B cell (primary cell): Measurements from ENCODE around the gene ATP11B. TPM values are rescaled to one million over a fixed set of nuclear protein-coding genes. Genes with fewer than 3 reads are reported as not detected.

Source experiments
- ATAC-seq: fragments of 200-7000 bp; cut with Tn5 transposase; one replicate; pipeline ENCODE4 v1.10.0; 2021; ENCODE audit warnings: low read depth, mild to moderate bottlenecking, moderate number of reproducible peaks, moderate library complexity
- CTCF ChIA-PET: fragments of 350-600 bp; sonication (Branson Sonifier 250); formaldehyde crosslinking; loops from one replicate; lab custom pipeline; 2021; ENCODE audit warnings: antibody characterized with exemption, inconsistent platforms; lab: Charles Lee
- POLR2A ChIA-PET: fragments of 350-600 bp; sonication (Branson Sonifier 250); formaldehyde crosslinking; loops from one replicate; lab custom pipeline; 2021; ENCODE audit warnings: antibody characterized with exemption; lab: Charles Lee
- DNase-seq: peaks from one replicate; pipeline ENCODE4 v3.0.0; 2013
- H2AFZ ChIP-seq: 2 replicates; pipeline ENCODE4 v1.6.1; 2012; ENCODE audit warnings: mild to moderate bottlenecking, low read depth, low read length; ENCODE audit not compliant: insufficient read depth, poor library complexity, severe bottlenecking
- H3K27ac ChIP-seq, 2 donors: 1 replicate in 1 of 2; 2 replicates in 1 of 2; pipeline ENCODE4 v1.5.1; 2012 to 2013; ENCODE audit warnings: low read length in 2 of 2, mild to moderate bottlenecking in 2 of 2, moderate library complexity in 1 of 2
- H3K27me3 ChIP-seq, 4 experiments: fragments of 200-600 bp in 1 of 4; sonication (generic) in 1 of 4; replicated peaks in 1 of 4; 1 replicate in 2 of 4; 2 replicates in 2 of 4; pipeline versions ENCODE4 v1.6.1 to v1.7.0; 2013 to 2016; ENCODE audit warnings: low read length in 3 of 4, mild to moderate bottlenecking in 2 of 4, mixed read lengths in 1 of 4, moderate library complexity in 1 of 4; ENCODE audit not compliant: insufficient read depth in 4 of 4, control insufficient read depth in 3 of 4; ENCODE audit errors: control extremely low read depth in 1 of 4
- H3K36me3 ChIP-seq, 2 experiments: replicated peaks in 1 of 2; 1 replicate in 1 of 2; 2 replicates in 1 of 2; pipeline versions ENCODE4 v1.6.1 to v1.7.1; 2013; ENCODE audit warnings: low read length in 1 of 2; ENCODE audit not compliant: insufficient read depth in 2 of 2, control insufficient read depth in 1 of 2; ENCODE audit errors: control extremely low read depth in 1 of 2, extremely low read depth in 1 of 2
- H3K4me1 ChIP-seq, 2 donors: fragments of 200-600 bp in 1 of 2; sonication (generic) in 1 of 2; 1 replicate in 1 of 2; 2 replicates in 1 of 2; pipeline versions ENCODE4 v1.5.1 to v1.6.1; 2013 to 2017; ENCODE audit warnings: low read length in 2 of 2; ENCODE audit not compliant: control insufficient read depth in 2 of 2, insufficient read depth in 2 of 2
- H3K4me2 ChIP-seq: replicated peaks from 2 replicates; pipeline ENCODE3; 2012; ENCODE audit warnings: mild to moderate bottlenecking, low read depth, low read length; ENCODE audit not compliant: poor library complexity, severe bottlenecking
- H3K4me3 ChIP-seq, 5 experiments: fragments of 200-600 bp in 1 of 5; sonication (generic) in 1 of 5; 1 replicate in 3 of 5; 2 replicates in 2 of 5; pipeline versions ENCODE4 v1.5.1 to v1.7.0; 2011 to 2016; ENCODE audit warnings: low read length in 4 of 5, mild to moderate bottlenecking in 4 of 5, low read depth in 2 of 5, control low read depth in 1 of 5, moderate library complexity in 1 of 5; ENCODE audit not compliant: insufficient read depth in 1 of 5; ENCODE audit errors: control extremely low read depth in 1 of 5, extremely low read depth in 1 of 5
- H3K79me2 ChIP-seq: fragments of 200-600 bp; sonication (generic); one replicate; pipeline ENCODE4 v1.6.0; 2016; ENCODE audit warnings: low read length; ENCODE audit not compliant: control insufficient read depth, insufficient read depth
- H3K9ac ChIP-seq: fragments of 200-600 bp; sonication (generic); 2 replicates; pipeline ENCODE4 v1.6.1; 2017; ENCODE audit warnings: mild to moderate bottlenecking, low read length, moderate library complexity
- H3K9me3 ChIP-seq, 3 donors: one replicate each; pipeline versions ENCODE4 v1.6.1 to v1.7.1; 2013; ENCODE audit warnings: low read length in 2 of 3; ENCODE audit not compliant: control insufficient read depth in 2 of 3, insufficient read depth in 1 of 3; ENCODE audit errors: control extremely low read depth in 1 of 3
- H4K20me1 ChIP-seq: 2 replicates; pipeline ENCODE4 v1.6.0; 2012; ENCODE audit warnings: mild to moderate bottlenecking, low read length; ENCODE audit not compliant: insufficient read depth, control insufficient read depth, poor library complexity, severe bottlenecking
- H3K27ac Mint-ChIP-seq: one replicate; pipeline ENCODE4 v1.8.0; 2021; ENCODE audit warnings: mixed read lengths
- H3K27me3 Mint-ChIP-seq: one replicate; pipeline ENCODE4 v1.8.0; 2021; ENCODE audit warnings: mixed read lengths
- H3K4me1 Mint-ChIP-seq: one replicate; pipeline ENCODE4 v1.8.0; 2021; ENCODE audit warnings: mixed read lengths
- H3K4me3 Mint-ChIP-seq: one replicate; pipeline ENCODE4 v1.8.0; 2021; ENCODE audit warnings: mixed read lengths
- H3K9me3 Mint-ChIP-seq: one replicate; pipeline ENCODE4 v1.8.0; 2022; ENCODE audit warnings: mixed read lengths; ENCODE audit not compliant: insufficient read depth
- CTCF ChIP-seq: fragments of 200-600 bp; IDR thresholded peaks from one replicate; pipeline ENCODE4 v1.8.0; 2022; ENCODE audit warnings: antibody characterized with exemption, mild to moderate bottlenecking
- EZH2 ChIP-seq: IDR thresholded peaks from 2 replicates; pipeline ENCODE4 v1.6.1; 2012; ENCODE audit warnings: borderline replicate concordance, low read depth, mild to moderate bottlenecking, moderate library complexity, low read length; ENCODE audit not compliant: insufficient read depth, poor library complexity, severe bottlenecking
- WGBS: methylation state at CpG from one replicate; pipeline ENCODE4 v1.1.5; 2013; ENCODE audit warnings: missing lambda C conversion rate; ENCODE audit not compliant: insufficient coverage; 5-methylcytosine and 5-hydroxymethylcytosine counted together
- intact Hi-C: fragments of 100-400 bp; cut with micrococcal nuclease; formaldehyde crosslinking; loops from one replicate; pipeline ENCODE4 v1.10.0; 2022
- polyA plus RNA-seq: library from polyadenylated mRNA; depleted of rRNA; stranded (reverse); fragments of >200 nt; gene quantifications from 2 replicates; pipeline ENCODE4 v1.2.3, GENCODE V29; 2012
- total RNA-seq, 2 donors: library from RNA; stranded (reverse); fragments of 120-200 nt in 1 of 2; gene quantifications; 1 replicate in 1 of 2; 2 replicates in 1 of 2; pipeline versions ENCODE4 v1.2.3 to v1.2.4, GENCODE V29; 2013 to 2022

Gene ATP11B
- total and polyA plus RNA-seq, 2 donors (not counting 1 experiment from before 2014, with no cell fraction given), result 14.0 to 81.9 TPM

DNA sequence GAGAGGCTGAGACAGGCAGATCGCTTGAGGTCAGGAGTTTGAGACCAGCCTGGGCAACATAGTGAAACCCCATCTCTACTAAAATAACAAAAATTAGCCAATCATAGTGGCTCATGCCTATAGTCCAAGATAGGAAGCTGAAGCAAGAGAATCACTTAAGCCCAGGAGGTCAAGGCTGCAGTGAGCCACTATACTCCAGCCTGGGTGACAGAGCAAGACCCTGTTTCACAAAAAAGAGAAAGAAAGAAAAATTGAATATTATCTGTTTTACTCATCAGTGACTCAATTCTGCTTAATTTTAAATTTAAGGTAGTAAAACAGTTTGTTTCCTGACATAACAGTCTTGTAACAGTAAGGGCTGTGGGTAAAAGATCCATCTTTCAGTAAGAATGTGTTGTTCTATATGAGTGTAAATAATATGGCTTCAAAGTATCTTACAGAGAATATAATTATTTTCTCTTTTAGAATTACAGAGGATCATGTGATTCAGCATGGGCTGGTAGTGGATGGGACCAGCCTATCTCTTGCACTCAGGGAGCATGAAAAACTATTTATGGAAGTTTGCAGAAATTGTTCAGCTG is 85.8 kb downstream of the ATP11B start:
- H3K4me1 Mint-ChIP-seq, result no peaks in the 10 kb centered on the region
- intact Hi-C loops, result no loop called here
- H4K20me1 ChIP-seq, result no peaks in the 10 kb centered on the region
- no peaks in the 10 kb centered on the region for H3K79me2 ChIP-seq
- peaks cover 4 to 37% of the 10 kb centered on the region in 2 experiments for H3K36me3 ChIP-seq
- no peak overlapping the region for H3K27ac ChIP-seq
- TF ChIP-seq EZH2, result no peak
- TF ChIP-seq CTCF, result no peak
- no peaks in the 10 kb centered on the region for H3K9me3 ChIP-seq
- ChIA-PET CTCF (interaction anchor here (1.0 kb wide), 1 partner anchor 10 kb away, joined by 3 read pairs; no protein-coding TSS in a partner anchor), POLR2A (interaction anchor here (0.6 kb wide), 1 partner anchor 815 kb away, joined by 4 read pairs; no protein-coding TSS in a partner anchor)
- 100% methylated on average over 1 of the region's 1 CpG for WGBS
- no peaks in the 10 kb centered on the region for H3K9me3 Mint-ChIP-seq
- no peak overlapping the region for H3K4me2 ChIP-seq
- H3K9ac ChIP-seq, result no peak overlapping the region
- H3K4me3 Mint-ChIP-seq, result no peak overlapping the region
- no peak overlapping the region for H2AFZ ChIP-seq
- H3K27me3 ChIP-seq, result no peaks in the 10 kb centered on the region
- H3K27ac Mint-ChIP-seq, result no peak overlapping the region
- H3K4me1 ChIP-seq, result no peaks in the 10 kb centered on the region
- H3K4me3 ChIP-seq, result no peak overlapping the region
- DNase-seq (no peak), ATAC-seq (no peak)
- H3K27me3 Mint-ChIP-seq, result no peaks in the 10 kb centered on the region

DNA sequence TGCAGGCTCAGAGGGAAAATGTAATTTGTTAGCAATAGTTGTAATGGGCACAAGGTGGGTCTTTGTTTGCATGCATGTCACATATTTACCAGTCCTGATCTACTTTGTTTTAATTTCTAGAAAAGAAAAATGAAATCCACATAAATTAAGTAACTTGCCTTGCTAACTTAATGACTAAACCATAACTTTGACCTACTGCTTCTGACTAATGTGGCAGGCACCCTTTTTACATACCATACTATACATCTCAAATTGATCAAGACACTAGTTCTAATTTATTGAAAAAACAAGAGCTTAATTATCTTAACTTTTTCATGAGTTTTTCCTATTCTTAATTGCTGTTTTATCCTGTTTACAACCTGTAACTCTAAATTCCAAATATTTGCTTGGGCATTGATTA is 93.2 kb downstream of the ATP11B start:
- H3K4me1 Mint-ChIP-seq, result no peaks in the 10 kb centered on the region
- H3K4me2 ChIP-seq, result no peak overlapping the region
- ChIA-PET POLR2A (no interaction called here), CTCF (interaction anchor here (0.8 kb wide), 1 partner anchor 169 kb away, joined by 3 read pairs; no protein-coding TSS in a partner anchor)
- no peak overlapping the region for H3K4me3 ChIP-seq
- H3K27ac Mint-ChIP-seq, result no peak overlapping the region
- no peaks in the 10 kb centered on the region for H3K27me3 ChIP-seq
- H2AFZ ChIP-seq, result no peak overlapping the region
- H3K36me3 ChIP-seq, result peaks cover 7 to 36% of the 10 kb centered on the region in 2 experiments
- H3K9ac ChIP-seq, result no peak overlapping the region
- intact Hi-C loops, result no loop called here
- H3K4me3 Mint-ChIP-seq, result no peak overlapping the region
- no peaks in the 10 kb centered on the region for H3K79me2 ChIP-seq
- no peaks in the 10 kb centered on the region for H4K20me1 ChIP-seq
- no peak overlapping the region for H3K27ac ChIP-seq
- H3K4me1 ChIP-seq, result no peaks in the 10 kb centered on the region
- ATAC-seq, result no peak
- no peak for TF ChIP-seq EZH2
- no peak for TF ChIP-seq CTCF
- no peak for DNase-seq
- H3K9me3 Mint-ChIP-seq, result no peaks in the 10 kb centered on the region
- no peaks in the 10 kb centered on the region for H3K9me3 ChIP-seq
- H3K27me3 Mint-ChIP-seq, result no peaks in the 10 kb centered on the region
